Limb (tissue), 2 donors: ENCODE data around the gene PLA2G4F.
A peak's percentile ranks its signal among the peaks of the same experiment; 100 is the strongest.

Experiments used
- DNase-seq, 2 donors: peaks; one replicate each; pipeline ENCODE4 v3.0.0-alpha.2; 2016; ENCODE audit errors: extremely low spot score in 2 of 2

Gene PLA2G4F

DNA sequence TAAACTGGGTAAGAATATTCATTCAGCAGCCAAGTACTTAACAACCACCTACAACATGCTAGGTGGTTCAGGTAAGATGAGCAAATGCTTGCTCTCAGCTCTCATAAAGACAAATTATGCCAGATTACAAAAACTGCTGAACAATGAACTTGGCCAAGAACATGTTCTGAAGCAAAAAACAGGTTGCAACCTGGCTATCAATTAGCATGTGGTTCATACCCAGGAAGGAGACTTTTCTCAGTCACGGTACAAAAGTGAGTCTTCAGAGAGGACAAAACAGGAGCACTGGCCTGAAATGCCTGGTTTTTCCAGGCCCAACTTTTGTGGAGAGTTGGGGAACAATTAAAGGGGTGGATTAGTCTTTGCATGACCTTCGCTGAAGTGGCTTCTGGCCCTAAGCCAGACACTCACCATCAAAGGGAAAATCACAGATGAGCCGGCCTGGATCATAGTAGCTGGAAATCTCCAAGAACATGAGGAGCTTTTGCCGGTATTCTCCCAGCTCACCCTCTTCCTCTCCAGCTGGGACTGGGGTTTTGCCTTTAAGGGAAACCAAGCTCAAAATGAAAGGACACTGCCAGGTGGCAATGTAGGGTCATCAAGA lies 7.6 kb upstream of the PLA2G4F start:
- DNase-seq, result no peak

DNA sequence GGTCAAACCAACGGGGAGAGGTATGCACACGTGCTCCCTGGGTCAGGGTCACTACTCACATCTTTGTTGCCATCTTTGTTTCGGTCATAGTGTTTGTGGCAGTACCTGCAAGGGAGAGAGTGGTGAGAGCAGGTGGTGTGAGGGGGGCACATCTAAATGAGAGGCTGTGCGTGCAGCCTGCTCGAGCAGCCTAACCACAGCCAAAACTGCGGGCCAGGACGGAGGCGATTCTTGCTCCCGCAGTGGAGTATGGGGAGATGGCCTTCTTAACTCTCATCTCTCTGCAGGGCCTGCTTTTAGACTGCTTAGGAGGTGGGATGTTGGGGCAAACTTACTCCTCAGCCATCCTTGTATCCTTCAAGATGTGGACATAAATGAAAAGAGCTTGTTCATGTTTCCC lies 6.9 kb upstream of the PLA2G4F start:
- no peak for DNase-seq

DNA sequence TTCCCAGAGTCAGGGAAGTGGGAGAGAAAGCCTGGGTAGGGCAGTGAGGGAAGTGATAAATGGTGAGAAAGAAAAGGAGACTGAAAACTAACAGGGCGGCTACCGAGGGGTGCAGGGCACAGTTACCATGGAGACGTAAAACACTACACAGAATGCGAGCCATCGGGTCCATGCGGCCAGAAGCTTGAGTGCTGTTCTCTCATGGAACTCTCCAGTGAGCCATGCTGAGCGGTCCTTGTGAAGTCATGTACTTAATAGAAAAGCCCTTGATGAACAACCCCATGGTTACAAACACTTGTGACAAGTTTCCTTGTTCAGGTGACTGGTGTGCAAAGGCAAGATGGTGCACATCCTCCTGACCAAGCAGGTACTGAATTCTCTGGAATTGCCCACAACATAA lies 3.7 kb upstream of the PLA2G4F start:
- no peak for DNase-seq

DNA sequence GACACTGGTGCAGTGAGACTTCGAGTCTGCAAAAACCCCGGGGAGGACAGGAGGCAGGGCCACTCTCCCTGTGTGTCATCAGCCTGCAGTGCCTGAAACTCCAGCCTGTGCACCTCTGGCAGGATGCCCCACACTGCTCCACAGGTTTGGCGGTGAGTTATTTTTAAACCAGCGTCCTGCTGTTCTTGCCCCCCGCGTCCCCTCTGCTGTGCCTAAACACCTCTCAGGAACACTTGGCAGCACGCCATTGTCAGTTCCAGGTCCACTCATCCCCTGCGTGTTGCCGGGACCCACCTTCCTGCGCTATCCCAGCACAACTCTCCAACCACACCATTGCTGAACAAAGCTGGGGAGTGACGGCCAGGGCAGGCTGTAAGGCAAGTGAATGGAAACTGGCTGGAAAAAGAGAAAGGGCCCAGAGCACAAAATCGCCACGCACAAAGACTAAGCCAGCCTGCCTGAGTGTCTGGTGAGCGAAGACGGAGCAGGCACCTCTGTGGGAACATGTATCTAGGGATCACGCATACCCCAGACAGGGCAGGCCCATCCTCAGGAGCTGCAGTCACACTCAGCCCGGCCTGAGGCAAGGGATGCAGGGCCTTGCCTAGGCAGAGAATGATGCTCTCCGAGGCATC lies 3.1 kb upstream of the PLA2G4F start:
- DNase-seq, result no peak

- DNase-seq, result no peak
These were observed 2.5 kb upstream of the PLA2G4F start for GRCh38 chr15:42158941-42159340.

- no peak for DNase-seq
These were observed 1.7 kb upstream of the PLA2G4F start for GRCh38 chr15:42157981-42158765.

GRCh38 chr15:42157381-42157780 lies 945 bp upstream of the PLA2G4F start:
- DNase-seq, result no peak

- no peak for DNase-seq
These were observed 742 bp downstream of the PLA2G4F start for GRCh38 chr15:42155546-42156242.

GRCh38 chr15:42154956-42155355 lies 1.5 kb downstream of the PLA2G4F start:
- no peak for DNase-seq

- DNase-seq, result no peak
These were observed 2.1 kb downstream of the PLA2G4F start for GRCh38 chr15:42154212-42154941.

- DNase-seq, result no peak
These were observed 2.6 kb downstream of the PLA2G4F start for GRCh38 chr15:42153874-42154211.

DNA sequence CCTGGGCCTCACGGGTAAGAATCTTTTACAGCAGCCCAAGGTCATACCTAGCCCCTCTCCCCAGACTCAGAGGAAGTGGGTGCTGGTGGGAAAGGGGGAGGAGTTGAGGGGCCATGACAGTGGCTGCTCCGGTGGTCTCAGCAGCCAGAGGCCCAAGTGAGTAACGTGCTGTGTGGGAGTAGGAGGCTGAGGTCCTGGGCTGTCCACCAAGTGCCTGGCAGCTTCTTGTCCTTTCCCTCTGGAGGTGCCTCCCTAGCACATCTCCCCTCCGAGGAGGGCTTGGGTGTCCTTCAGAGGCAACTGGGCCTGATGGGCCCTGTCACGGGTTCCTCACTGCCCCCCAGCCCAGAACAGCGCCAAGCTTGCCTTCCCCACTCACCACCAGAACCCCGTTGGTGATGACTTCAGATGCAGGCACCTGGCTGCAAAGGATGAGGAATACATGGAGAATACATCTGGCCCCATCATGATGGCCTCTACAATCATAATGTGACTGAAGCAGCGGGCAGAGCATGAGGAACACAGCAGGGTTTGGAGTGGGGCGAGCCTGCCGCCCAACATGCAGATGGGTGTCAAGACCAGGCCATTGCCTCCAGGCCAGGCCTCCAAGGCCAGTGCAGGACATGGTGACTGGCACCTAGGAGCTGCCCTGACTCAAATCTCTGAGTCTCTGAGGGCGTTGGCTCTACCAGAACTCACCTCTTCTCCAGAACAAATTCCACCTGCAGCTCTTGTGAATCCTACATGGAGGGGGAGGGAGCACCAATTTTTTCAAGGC lies 3.3 kb downstream of the PLA2G4F start:
- DNase-seq, result no peak

DNA sequence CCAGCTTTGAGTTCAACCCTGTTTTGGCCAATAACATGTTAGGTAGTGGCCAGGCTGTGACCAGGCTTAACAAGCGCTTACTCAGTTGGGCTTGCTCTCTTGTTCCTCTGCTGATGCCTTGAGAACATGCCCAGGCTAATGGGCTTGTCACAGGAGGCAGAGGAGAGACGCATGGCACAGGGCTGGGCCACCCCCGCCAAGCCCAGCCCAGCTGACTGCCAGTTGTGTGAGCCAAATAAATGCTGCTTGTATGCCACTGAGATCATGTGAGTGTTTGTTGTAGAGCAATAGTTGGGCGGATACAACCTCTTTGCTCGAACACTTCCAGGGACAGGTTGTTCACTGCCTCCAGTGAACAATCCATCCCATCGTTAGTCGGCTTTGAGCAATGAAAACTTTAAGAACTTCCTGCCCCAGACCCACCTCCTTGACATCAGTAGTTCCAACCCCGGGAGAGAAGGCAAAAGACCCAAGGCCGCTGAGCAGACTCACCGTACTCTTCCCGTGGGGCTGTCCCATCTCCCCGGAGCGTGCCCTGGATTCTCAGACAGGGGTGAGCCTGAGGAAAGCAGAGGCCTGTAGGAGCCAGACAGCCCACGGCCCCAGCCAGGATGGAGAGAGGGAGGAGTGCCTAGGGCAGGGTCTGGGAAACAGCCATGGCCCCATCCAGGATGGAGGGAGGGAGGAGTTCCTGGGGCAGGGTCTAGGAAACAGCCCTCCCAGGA lies 4.1 kb downstream of the PLA2G4F start:
- DNase-seq, result no peak

DNA sequence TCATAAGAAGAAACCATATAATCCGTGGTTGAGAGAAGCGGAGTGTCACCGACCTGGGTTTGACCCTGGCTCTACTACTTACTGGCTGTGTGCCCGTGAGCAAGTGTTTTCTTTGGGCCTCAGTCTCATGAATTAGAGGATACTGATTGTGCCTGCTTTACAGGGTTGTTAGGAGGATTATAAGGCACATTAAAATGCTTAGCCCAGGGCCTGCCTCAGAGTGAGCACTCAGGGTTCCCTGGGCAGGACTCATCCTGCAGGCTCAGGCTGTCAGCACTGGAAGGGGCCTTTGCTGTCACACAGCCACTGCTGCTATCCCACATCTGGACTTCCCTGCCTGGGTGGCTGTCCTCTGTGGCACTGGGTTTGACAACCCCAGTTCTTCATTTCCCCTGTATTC lies 4.7 kb downstream of the PLA2G4F start:
- DNase-seq, result peak in 1 of 2 donors; percentile 10

GRCh38 chr15:42151141-42151561 lies 5.3 kb downstream of the PLA2G4F start:
- no peak for DNase-seq

GRCh38 chr15:42150219-42150970 lies 6.0 kb downstream of the PLA2G4F start:
- DNase-seq, result no peak

- DNase-seq, result no peak
These were observed 6.8 kb downstream of the PLA2G4F start for GRCh38 chr15:42149493-42150218.

- DNase-seq, result no peak
These were observed 7.5 kb downstream of the PLA2G4F start for GRCh38 chr15:42148808-42149492.
